T follicular helper cell (primary cell): Measurements from ENCODE around the gene TSSK1B.
"Not testable (repeated sequence)": the region's sequence is repeated elsewhere in the genome, so short reads cannot be mapped to it uniquely, and the experiment has no call there.

ENCODE experiments used
- DNase-seq: peaks from one replicate; pipeline ENCODE4 v3.0.0-alpha.2; 2020; ENCODE audit warnings: low read depth
- total RNA-seq, 2 experiments: gene quantifications; one replicate each; lab custom pipeline; 2026; lab: John Stamatoyannopoulos, UW

Gene TSSK1B, protein sequence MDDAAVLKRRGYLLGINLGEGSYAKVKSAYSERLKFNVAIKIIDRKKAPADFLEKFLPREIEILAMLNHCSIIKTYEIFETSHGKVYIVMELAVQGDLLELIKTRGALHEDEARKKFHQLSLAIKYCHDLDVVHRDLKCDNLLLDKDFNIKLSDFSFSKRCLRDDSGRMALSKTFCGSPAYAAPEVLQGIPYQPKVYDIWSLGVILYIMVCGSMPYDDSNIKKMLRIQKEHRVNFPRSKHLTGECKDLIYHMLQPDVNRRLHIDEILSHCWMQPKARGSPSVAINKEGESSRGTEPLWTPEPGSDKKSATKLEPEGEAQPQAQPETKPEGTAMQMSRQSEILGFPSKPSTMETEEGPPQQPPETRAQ
- total RNA-seq, result 0 reads per million in 2 experiments

DNA sequence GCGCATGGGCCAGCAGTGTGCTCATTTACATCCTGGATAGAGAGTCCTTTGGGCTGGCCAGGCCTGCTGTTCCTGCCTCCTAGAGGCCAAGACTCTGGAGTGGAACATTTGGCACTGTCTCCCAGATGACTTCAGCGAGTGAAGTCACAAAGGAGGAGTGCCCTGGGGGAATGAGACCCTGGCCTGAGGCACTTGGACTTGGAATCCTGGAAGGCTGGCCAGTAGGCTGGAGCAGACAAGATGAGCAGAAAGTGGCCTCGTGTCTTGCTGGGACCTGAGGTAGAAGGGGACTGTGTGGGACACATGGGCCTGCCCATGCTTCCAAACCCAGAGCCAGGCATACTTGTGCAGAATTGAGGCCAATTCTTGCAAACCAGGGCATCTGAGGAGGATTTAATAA is at the start of gene TSSK1B:
TSSK1B (minus strand) TSS at position 101 of the 400 bp plus-strand sequence. CDS start 150 bp downstream, outside the sequence.
- DNase-seq, result no peak

DNA sequence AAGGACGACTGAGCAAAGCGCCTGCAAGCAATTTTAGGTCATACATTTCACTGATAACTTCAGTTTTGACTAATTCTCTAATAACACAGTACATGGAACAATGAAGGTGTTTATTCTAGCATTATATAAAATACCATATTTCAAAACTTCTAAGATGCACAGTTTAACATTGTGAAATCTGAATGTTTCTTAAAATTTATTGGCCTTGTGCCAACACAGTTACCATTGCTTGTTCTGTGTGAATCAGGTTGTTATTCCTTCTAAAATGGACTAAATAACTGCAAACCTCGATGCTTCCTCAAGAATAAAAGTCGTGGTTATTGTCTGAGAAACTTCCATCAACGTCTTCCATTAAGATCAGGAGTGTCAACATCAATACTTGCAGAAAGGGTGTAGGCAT is 45.5 kb upstream of the TSSK1B start:
- no peak for DNase-seq

DNA sequence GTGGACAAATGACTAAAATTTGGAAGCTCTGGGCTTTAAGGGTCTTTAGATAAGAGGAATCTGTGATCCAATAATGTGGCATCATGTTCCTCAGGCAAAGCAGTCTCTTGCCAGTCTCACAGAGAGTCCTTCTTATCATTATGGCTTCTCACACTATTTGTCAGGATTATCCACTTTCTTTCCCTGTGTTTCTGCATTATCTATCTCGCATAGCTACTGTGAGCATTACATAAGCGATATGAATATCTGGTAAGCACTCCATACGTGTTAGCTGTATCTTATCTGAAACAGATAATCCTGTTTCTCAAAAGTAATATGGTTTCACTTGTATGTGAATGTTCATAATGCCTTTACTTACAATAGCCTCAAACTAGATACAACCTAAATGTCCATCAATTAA is 43.9 kb upstream of the TSSK1B start:
- no peak for DNase-seq

DNA sequence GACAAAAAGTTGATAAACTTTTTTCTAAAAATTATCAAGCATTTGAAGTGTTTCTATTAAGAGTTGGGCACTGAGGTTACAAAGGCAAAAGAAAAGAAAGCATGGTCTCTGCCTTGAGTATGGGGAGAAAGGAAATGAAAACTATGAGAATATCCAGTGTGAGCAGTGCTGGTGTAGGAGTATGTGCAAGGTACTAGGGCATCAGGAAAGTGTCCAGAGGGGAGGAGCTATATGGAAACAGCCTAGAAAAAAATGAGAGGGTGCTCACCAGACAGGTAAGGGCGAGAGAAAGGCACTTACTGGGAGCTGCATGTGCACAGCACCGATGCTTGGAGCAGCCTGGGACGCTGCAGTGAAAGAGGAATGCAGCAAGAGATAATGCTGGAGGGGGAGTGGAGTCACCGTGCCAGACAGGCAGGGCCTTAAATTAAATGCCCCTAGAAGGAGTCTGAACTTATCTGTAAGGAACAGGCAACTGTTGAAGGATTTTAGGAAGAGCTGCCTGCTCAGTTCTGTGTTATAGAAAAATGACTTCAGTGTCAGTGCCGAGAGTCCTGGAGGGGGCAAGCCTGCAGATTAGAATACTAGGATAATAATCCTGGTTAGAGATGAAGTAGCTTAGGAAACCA is 39.4 kb upstream of the TSSK1B start:
- DNase-seq, result no peak

DNA sequence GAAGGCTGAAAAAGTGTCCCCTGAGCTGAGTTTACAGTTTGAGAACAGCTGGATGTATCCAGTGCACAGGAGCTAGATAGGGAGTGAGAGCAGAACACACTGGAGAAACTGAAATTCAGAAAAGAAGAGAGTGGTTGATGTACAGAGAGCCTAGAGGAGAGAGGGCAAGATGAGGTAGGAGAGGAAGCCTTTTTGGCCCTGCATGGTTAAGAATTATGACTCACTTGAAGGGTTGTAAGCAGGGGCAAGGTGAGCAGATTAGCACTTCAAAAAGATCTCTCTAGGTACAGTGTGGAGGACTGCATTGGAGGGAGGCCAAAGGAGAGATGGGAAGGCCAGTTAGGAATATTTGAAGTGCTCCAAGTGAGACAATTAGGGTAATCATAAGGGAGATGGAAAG is 28.2 kb upstream of the TSSK1B start:
- no peak for DNase-seq

DNA sequence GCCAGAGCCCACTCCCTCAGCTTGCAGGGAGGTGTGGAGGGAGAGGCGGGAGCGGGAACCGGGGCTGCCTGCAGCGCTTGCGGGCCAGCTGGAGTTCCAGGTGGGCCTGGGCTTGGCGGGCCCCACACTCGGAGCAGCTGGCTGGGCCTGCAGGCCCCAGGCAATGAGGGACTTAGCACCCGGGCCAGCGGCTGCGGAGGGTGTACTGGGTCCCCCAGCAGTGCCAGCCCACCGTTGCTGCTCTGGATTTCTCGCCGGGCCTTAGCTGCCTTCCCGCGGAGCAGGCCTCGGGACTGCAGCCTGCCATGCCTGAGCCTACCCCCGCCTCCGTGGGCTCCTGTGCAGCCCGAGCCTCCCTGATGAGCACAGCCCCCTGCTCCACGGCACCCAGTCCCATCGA is 22.3 kb upstream of the TSSK1B start:
- DNase-seq, result not testable (repeated sequence)

DNA sequence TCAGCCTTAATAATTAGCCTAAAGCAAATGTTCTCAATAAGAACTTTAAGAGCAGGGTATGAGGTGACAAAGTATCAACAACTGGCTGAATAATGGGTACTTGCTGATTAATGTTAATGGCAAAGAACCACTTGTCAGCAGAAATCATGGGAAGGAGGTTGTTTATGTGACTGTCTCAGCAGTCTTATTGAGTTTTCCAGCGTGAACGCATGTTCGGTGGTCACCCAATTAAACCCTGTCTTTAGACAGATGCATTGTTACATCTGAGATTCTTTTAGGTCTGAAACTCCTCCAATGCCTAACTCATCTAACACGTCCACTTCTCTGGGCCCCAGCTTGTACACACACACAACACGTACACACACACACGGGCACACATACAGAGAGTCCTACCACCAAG is 18.2 kb upstream of the TSSK1B start:
- no peak for DNase-seq

DNA sequence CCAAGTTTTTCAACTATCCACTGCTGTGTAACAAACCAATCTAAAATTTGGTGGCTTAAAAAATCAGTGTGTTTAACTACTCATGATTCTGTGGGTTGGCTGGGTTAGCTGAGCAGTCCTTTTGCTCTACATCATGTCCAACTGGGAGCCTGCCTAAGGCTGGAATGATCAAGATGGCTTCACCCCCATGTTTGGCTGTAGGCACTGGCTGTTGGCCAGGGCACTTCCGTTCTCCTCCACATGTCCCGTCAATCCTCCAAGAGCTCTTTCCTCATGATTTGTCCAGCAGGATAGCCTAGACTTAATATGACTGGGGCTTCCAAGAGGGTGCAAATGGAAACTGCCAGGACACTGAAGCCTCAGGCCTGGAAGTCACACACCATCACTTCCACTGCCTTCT is 17.0 kb upstream of the TSSK1B start:
- DNase-seq, result no peak

DNA sequence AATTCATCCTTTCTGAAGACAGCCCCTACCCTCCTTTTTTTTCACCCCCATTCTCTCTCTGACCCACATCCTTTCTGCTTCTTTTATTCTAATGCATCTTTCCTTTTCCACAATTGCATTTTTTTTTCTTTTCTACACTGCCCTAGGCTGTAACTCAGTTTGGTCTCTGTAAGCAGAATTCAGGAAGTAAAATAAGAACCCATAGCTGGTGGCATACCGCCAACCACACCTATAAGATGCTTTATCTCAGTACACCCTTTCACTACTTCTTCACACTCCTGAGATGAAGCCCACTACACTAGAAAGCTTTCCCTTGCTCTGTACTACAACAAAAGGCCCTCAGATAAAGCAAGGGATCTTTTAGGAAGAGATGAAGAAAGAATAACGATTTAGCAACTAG is 16.1 kb upstream of the TSSK1B start:
- no peak for DNase-seq

DNA sequence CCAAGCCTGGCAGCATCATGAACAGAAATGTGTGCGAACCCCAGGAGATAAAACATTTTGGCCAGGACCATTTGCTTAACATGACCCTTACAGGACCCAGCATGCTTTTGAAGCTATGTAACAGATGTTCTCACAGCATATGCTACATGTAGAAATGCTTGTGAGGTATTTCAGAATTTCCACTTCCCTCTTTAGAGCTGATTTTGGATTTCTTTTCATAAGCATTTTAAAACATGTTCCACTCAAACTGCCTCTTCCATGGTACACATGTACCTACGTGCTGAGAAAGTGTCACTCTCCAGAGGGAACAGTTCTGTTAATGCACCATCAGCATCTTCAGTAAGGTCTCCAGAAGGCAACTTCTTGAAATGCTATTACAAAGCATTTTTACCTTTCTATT is 15.7 kb upstream of the TSSK1B start:
- DNase-seq, result no peak

DNA sequence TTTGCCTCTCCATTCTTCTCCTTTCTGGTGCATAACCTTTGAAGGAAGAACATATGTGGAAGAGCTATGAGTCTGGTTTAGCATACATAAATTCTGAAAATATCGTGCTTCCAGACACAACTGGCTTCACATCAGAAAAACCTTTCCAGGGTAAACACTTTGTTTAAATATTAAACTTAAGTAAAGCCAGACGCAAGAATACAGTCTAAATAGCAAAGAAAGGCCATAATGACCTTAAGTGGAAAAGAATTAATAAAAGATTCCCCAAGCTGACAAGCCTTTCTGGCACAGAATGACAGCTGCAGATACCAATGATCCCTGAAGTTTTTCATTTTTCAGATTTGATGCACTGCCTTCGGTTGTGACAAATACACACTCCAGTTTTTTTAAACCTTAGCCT is 13.5 kb upstream of the TSSK1B start:
- no peak for DNase-seq

DNA sequence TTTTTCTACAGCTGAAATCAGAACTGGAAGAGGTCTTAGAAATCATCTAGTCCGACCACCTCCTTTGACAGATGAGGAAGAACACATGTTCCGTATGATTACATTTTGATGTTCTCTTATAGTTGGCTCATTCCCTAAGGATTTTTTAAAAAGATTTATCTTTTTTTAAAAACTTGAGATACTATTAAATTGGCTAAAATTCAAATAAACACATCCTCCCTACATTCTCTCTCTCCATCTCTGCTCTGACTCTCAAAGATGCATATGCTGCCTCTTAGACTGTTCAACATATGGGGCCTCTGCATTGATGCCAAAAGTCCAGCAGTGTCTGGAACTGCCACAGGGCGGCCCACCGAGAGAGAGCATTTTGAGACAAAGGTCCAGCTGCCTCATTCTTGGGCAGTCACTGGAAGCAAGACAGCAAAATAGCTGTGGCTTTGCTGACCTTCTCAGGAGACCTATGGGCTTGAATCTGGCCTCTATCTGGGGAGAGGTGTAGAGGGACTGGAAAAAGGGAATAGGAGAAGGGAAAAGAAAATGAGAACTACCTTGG is 12.8 kb upstream of the TSSK1B start:
- DNase-seq, result no peak

DNA sequence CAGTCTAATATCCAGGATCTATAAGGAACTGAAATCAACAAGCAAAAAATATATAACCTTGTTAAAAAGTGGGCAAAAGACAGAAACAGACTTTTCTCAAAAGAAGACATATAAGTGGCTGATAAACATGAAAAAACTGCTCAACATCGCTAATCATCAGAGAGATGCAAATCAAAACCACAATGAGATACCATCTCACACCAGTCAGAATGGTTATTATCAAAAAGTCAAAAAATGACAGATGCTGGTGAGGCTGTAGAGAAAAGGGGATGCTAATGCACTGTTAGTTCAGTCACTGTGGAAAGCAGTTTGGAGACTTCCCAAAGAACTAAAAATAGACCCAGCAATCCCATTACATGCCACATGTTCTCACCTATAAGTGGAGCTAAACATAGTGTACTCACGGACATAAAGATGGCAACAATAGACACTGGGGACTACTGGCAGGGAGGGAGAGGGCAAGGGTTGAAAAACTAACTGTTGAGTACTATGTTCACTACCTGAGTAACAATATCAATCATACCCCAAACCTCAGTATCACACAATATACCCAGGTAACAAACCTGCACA is 11.7 kb upstream of the TSSK1B start:
- DNase-seq, result no peak

DNA sequence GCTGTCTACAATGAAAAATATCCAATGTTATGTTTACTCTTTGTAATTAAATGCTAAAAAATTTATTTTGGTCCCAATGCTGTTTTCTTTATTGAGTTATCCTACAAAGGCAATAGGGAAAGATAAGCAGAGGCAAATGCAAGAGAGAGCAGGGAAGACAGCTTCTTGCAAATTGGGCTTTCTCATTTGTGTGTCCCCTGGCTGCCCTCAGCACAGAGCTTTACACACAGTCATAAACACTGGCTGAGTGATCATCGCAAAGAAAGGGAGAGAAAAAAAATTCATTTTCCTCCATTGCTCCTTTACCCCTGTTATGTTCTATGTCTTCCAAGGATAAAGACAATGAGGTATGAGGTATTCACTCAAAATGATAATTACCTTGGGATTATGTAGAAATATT is 2.3 kb upstream of the TSSK1B start:
- no peak for DNase-seq

DNA sequence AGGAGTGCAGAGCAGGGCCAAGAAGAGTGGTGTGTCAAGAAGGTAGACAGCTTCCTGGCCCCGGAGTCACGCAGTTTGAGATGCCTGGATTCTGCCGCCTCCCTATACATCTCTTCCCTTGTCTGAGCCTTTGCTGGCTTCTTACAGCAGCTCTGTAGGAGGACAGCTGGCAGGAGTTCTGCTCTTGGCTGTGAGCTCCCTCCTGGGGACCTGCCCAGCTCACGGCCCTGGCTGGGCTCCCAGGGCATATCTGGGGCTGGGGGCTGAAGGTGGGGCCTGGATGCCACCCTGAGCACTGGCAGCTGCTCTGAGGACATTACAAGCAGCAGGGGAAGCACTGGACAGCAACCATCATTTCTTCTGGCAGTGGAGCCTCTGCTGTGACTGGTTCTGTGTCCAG is 786 bp upstream of the TSSK1B start:
- no peak for DNase-seq

DNA sequence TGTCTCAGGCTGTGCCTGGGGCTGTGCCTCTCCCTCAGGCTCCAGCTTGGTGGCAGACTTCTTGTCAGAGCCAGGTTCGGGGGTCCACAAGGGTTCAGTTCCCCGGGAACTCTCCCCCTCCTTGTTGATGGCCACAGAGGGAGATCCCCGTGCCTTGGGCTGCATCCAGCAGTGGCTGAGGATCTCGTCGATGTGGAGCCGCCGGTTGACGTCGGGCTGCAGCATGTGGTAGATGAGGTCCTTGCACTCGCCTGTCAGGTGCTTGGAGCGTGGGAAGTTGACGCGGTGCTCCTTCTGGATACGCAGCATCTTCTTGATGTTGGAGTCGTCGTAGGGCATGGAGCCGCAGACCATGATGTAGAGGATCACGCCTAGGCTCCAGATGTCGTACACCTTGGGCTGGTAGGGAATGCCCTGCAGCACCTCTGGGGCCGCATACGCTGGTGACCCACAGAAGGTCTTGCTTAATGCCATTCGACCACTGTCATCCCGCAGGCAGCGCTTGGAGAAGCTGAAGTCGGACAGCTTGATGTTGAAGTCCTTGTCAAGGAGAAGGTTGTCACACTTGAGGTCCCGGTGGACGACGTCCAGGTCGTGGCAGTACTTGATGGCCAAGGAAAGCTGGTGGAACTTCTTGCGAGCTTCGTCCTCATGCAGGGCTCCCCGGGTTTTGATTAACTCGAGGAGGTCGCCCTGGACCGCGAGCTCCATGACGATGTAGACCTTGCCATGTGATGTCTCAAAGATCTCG is 752 bp downstream of the TSSK1B start:
- no peak for DNase-seq

DNA sequence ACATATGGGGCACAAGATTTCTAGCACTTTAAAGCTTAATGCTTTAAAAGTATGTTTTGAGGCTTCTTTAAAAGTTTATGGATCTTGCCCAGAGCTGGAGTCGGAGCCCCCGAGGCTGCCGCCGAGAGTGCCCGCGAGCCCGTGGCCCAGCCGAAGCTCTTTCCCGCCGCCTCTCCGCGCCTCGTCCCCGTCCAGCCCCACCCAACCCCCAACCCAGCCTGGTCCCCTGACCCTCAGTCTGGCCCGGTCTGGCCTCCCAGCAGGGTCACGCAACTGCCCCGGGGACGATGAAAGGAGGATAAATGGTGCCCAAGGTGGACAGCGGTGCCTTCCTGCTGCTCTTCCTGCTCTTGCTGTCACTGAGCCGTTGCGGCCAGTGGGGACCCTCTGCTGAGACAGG is 1.7 kb downstream of the TSSK1B start:
- DNase-seq, result no peak

DNA sequence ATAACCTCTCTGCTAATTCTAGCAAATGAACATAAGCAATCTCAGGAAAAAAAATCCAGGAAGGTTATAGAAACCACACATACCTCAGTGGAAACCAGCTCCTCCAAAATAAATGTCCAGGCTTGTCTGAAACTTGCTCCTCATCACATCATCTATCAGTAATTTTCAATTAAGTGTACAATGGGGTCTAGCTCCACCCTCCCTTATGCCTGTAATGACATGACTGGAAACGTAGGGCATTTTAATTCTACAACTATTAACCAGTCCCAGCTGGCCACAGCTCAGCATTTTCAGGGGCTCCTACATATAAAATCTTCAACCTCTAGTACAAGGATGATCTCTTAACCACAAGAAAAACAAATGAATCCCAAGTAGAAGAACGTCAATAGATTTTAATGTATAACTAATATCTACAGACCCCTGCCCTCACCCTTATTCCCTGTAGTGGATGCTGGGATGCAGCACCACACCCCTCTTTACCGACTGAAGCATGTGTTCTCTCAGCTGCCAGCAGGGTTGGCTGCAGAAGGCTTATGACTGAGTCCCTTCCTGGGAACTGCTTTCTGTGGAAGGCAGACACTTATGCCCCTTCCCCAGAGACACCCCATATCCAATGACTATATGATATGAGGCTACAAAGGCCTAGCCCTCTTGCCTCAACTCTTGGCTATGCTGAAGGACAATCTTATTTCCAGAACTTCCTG is 6.8 kb downstream of the TSSK1B start:
- DNase-seq, result no peak

DNA sequence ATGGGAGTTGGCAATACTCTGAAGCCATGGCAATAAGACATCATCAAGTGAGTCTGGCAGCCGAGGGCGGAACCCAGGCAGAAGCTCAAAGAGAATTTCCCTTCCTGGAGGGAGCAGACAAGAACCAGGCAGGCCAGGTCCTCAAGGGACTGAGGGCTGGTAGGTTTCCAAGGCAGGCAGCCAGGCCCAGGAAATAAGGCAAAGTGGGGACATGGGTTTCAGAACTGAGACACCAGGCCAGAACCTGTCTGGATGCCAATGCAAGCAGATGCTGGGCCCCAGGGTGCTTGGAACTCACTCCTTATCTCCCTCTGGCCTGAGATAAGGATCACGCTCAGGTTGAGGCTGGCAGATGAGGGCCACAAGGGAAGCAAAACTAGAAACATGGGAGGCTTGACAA is 8.9 kb downstream of the TSSK1B start:
- DNase-seq, result no peak

DNA sequence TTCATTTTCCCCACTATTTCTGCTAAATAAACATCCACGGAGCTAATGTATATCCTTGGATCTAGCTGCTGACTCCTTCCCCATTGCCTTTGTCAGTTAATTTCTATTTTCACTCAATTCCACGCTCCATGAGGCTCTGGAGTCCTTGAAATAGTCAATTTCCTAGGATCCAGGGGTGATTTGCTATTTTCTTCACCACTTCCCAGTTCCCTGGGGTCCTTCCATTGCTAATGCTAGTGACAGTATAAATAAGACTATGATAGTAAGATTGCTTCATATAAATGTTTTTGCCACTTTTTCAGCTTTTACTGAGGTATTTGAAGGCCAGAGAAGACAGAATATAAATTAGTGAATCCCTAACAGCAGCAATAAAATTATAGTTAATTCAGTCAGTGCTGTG is 13.1 kb downstream of the TSSK1B start:
- DNase-seq, result no peak

DNA sequence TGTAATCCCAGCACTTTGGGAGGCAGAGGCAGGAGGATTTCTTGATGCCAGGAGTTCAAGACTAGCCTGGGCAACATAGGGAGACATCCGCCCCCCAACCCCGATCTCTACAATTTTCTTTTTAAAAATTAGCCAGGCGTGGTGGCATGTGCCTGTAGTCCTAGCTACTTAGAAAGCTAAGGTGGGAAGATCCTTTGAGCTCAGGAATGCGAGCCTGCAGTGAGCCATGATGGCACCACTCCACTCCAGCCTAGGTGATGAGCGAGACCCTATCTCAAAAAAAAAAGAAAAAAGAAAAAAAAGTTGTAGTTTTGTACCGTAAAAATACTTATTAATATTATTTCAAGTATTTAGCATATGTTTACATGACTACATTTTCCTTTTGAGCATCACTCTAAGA is 29.3 kb downstream of the TSSK1B start:
- DNase-seq, result no peak

DNA sequence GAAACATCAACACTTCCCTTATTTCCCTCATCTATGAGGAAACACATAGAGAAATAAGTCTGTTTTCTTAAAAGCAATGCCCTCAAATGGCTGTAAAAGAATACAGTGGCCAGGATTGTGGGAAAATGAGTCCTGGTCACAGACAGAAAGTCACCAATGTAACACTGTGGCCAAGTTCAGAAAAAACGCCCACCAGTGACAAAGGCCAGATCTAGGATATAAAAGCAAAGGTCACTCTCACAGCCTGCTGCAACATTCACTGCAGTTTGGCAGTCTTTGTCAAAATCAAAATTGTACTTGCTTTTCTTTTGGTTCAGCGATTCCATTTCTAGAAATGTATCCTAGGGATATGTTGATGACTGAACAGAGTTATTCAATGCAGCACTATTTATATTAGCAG is 30.5 kb downstream of the TSSK1B start:
- no peak for DNase-seq
